ENCODE data around the gene FER.
"Not testable (repeated sequence)": the region's sequence is repeated elsewhere in the genome, so short reads cannot be mapped to it uniquely, and the experiment has no call there.

FER gene

GRCh38 chr5:108899244-108899643, 151.5 kb downstream of the FER start:
- not testable (repeated sequence) for DNase-seq

- DNase-seq, result no peak
Observed at GRCh38 chr5:108900668-108901067, 153.0 kb downstream of the FER start.

GRCh38 chr5:108905805-108906204, 158.1 kb downstream of the FER start:
- DNase-seq, result no peak

DNA sequence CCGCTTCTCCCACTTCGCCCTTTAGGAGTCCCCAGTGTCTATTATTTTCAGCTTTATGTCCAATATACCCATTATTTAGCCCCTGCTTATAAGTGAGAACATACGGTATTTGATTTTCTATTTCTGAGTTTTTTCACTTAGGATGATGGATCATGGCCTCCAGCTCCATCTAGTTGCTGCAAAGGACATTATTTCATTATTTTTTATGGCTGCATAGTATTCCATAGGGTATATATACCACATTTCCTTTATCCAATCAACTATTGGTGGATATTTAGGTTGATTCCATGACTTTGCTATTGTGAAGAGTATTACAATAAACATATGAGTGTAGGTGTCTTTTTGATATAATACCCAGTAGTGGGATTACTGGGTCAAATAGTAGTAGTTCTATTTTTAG, 162.9 kb downstream of the FER start:
- no peak for DNase-seq

DNA sequence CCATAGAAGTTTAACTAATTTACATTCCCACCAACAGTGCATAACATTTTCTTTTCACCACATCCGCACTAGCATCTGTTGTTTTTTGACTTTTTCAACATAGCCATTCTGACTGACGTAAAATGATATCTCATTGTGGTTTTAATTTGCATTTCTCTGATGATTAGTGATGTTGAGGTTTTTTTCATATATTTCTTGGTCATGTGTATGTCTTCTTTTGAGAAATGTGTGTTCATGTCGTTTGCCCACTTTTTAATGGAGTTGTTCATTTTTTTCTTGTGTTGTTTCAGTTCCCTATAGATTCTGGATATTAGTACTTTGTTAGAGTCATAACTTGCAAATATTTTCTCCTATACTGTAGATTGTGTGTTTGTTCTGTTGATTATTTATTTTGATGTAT, 163.4 kb downstream of the FER start:
- DNase-seq, result no peak

DNA sequence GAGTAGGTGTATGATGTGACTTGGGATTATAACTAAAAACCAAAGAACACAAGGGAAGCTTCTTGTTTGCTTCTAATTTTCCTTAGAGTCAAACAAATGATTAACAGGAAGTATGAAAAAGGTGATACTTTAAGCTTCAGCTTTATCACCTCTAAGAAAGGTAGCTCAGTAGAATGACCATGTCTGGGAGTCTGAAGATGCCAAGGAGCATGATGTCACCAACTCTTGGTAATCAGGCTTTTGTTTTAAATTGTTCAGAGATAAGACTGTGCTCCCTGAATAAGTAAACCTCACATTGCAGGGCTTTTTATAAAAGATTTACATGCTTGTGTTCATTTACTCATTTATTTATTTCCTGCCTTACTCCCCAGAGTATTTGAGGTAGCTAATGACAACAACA, 169.9 kb downstream of the FER start:
- DNase-seq, result no peak

DNA sequence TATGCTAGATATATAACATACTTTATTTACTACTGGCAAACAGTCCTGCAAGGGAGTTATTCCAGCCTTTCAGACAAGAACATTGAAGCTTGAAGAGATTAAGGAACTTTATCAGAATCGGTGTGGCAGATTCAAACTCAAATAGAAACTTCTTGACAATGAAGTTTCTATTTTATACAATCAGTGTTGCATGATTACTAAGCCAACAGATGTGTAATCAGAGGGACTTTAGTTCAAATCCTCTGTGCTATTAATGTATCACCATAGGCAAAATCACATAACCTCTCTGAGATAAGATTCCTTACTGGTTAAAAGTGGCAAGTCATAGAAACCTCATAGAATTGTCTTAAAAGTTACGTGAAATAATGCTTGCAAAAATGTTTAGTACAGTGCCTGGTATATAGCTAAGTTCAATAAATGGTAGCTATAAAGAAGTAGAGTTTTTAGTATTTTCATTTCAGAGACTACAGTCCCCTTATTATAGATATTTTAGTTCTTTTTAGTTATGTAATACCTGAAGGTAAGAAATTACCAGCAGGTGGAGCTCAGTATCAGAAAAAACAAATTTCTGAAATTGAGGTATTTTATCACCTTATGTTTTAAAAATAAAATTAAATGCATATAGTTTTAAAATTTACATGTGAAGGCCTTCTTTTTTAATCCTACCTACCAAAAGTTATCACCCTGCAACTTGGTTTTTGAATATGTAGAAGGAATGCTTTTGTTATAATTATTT, 172.1 kb downstream of the FER start:
- no peak for DNase-seq

- no peak for DNase-seq
Observed at GRCh38 chr5:108924457-108924961, 176.8 kb downstream of the FER start.

DNA sequence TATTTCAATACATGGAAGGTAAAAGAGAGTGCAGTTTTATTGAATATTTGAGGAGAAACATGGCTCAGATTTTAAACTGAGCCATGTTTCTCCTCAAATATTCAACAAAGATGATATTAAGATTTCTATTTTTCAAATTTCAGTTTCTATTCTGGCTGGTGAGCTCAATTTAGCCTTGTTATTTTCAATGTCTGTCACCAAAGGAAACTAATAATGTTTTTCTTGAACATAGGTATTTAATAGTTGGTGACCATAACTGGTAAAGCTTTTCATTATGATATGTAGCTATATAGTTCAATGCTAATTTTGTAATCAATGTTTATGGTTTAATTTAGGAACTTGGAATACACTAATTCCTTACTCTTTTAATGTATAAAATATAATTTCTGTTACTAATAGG, 177.4 kb downstream of the FER start:
- no peak for DNase-seq

DNA sequence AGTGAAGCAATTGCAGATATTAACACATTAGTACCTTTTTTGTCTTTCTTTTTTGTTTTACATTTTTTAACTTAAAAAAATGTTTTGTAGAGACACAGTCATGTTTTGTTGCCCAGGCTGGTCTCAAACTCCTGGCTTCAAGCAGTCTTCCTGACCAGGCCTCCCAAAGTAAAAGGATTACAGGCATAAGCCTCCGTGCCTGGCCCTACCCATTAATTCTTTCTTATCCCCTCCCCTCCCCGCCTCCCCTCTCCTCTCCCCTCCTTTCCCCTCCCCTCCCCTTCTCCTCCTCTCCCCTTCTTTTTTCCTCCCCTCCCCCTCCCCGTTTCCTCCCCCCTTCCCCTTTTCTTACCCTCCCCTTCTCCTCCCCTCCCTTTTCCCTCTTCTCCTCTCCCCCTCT, 182.4 kb downstream of the FER start:
- no peak for DNase-seq

GRCh38 chr5:108935611-108936010, 187.9 kb downstream of the FER start:
- DNase-seq, result no peak

DNA sequence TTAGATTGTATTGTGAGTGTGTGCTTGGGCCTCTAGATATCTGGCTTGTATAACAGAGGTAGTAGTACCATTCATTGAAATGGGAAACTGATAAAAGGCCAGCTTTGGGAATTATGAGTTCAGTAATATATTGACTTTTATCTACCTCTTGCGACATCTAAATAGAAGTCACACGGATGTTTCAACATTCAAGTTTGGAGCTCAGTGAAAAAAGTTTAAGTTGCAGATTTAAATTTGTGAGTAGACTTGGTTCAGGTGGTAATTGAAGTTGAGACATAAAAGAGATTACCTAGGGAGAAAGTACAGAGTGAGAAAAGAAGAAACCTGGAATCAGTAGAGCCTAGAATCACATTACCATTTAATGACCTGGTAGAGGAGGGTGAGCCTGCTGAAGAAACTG, 189.5 kb downstream of the FER start:
- no peak for DNase-seq

DNA sequence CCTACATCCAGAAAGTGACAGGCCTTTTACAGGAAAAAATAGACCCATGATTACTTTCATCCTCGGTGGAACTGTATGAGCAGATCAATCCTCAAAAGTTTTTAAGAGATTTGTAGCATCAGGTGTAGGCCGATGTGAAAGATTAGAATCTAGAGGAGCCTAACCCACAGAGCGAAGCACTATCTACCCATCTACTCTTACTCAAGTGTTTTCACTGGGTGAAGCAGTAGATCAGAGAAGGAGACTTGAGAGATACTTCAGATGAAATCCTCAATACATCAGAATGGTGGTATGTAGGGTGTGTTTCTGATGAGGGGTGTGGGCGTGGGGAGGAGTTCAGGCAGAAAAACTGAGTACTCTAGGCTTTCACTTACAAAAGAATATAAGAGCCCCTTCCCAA, 192.8 kb downstream of the FER start:
- no peak for DNase-seq

DNA sequence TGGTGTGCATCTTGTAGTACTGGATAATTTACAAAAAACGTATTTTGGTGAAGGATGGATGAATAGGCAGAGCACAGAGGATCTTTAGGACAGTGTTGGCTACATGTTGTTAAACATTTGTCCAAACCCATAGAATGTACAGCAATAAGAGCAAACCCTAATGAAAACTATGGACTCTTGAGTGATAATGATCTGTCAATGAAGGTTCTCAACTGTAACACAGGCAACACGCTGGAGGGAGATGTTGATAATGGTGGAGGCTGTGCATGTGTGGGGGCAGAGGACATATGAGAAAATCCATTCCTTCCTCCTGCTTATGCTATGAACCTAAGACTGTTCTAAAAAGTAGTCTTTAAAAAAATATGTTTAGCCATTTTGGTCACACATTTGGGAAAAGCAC, 194.0 kb downstream of the FER start:
- DNase-seq, result no peak

- DNase-seq, result no peak
Observed at GRCh38 chr5:108942701-108943100, 195.0 kb downstream of the FER start.

DNA sequence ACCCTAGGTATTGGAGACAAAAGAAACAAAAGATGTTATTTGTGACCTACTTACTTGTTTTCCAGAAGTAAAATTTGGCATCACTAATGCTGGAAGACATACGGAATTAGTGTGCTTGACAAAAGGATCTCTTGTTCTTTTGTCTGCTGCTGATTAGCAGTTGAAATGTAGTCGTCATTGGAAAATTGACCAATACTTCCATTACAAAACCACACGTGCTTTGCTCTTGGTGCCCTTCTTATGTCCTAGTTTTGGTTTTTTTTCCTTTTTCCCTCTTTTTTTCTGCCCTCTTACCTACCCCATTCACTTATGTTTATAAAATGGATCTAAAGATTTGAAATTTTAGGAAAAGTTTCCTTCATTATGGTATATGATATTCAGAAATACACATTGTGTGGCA, 197.4 kb downstream of the FER start:
- no peak for DNase-seq

- no peak for DNase-seq
Observed at GRCh38 chr5:108946008-108946407, 198.3 kb downstream of the FER start.

- no peak for DNase-seq
Observed at GRCh38 chr5:108947164-108947563, 199.5 kb downstream of the FER start.

GRCh38 chr5:108950276-108950675, 202.6 kb downstream of the FER start:
- no peak for DNase-seq

GRCh38 chr5:108953940-108954339, 206.2 kb downstream of the FER start:
- DNase-seq, result no peak

DNA sequence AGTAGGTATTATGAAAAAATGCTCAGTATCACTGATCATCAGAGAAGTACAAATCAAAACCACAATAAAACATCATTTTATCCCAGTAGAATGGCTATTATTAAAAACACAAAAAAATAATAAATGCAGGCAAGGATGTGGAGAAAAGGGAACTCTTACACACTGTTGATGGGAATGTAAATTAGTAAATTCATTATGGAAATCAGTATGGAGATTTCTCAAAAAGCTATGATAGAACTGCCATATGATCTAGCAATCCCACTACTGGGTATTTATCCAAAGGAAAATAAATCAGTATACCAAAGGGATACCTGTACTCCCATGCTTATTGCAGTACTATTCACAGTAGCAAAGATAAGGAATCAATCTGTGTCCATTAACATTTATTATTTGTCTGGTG, 209.6 kb downstream of the FER start:
- DNase-seq, result no peak

DNA sequence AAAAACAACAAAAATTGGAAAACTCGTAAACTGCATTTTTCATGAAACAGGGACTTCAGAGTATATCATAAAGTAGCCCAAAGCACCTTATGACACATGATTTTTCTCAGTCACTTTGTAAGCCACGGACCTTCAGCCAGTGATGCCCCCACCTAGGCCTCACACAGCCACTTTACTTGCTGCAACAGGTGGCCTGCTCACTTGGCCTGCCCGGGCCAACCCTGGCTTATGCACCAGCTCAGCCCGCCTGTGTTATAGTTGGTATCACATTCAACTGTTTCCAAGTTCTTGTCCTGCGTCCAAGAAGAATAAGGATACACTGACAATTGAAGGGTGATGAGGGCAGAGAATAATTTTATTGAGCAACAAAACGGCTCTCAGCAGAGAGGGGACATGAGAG, 219.2 kb downstream of the FER start:
- DNase-seq, result no peak

GRCh38 chr5:108974594-108974993, 226.9 kb downstream of the FER start:
- DNase-seq, result no peak

DNA sequence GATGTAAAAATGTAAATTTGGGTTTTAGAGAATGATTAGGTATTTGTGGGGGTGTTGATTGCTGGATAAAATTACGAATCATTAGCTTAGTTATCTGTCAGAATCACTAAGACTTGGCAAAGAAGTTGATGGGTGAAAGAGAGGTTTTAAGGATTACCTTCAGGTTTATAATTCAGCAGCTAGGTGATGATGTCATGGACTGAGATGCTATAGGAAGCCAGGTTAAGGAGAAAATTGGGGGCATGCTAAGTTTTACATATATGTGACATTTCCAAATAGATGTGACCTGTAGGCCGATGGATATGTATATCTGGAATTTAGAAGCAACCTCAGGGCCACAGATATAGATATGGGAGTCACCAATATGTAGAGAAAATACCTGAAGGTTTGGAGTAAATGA, 228.0 kb downstream of the FER start:
- no peak for DNase-seq

- DNase-seq, result no peak
Observed at GRCh38 chr5:108983461-108984092, 235.9 kb downstream of the FER start.
